B cell (primary cell): ENCODE data around the gene TRAPPC8. TPM values are rescaled to one million over a fixed set of nuclear protein-coding genes. Genes with fewer than 3 reads are reported as not detected.
A peak's percentile ranks its signal among the peaks of the same experiment; 100 is the strongest.

ENCODE experiments used
- ATAC-seq: fragments of 200-7000 bp; cut with Tn5 transposase; one replicate; pipeline ENCODE4 v1.10.0; 2021; ENCODE audit warnings: low read depth, mild to moderate bottlenecking, moderate number of reproducible peaks, moderate library complexity
- CTCF ChIA-PET: fragments of 350-600 bp; sonication (Branson Sonifier 250); formaldehyde crosslinking; loops from one replicate; lab custom pipeline; 2021; ENCODE audit warnings: antibody characterized with exemption, inconsistent platforms; lab: Charles Lee
- POLR2A ChIA-PET: fragments of 350-600 bp; sonication (Branson Sonifier 250); formaldehyde crosslinking; loops from one replicate; lab custom pipeline; 2021; ENCODE audit warnings: antibody characterized with exemption; lab: Charles Lee
- DNase-seq: peaks from one replicate; pipeline ENCODE4 v3.0.0; 2013
- H2AFZ ChIP-seq: 2 replicates; pipeline ENCODE4 v1.6.1; 2012; ENCODE audit warnings: mild to moderate bottlenecking, low read depth, low read length; ENCODE audit not compliant: insufficient read depth, poor library complexity, severe bottlenecking
- H3K27ac ChIP-seq, 2 donors: 1 replicate in 1 of 2; 2 replicates in 1 of 2; pipeline ENCODE4 v1.5.1; 2012 to 2013; ENCODE audit warnings: low read length in 2 of 2, mild to moderate bottlenecking in 2 of 2, moderate library complexity in 1 of 2
- H3K27me3 ChIP-seq, 4 experiments: fragments of 200-600 bp in 1 of 4; sonication (generic) in 1 of 4; replicated peaks in 1 of 4; 1 replicate in 2 of 4; 2 replicates in 2 of 4; pipeline versions ENCODE4 v1.6.1 to v1.7.0; 2013 to 2016; ENCODE audit warnings: low read length in 3 of 4, mild to moderate bottlenecking in 2 of 4, mixed read lengths in 1 of 4, moderate library complexity in 1 of 4; ENCODE audit not compliant: insufficient read depth in 4 of 4, control insufficient read depth in 3 of 4; ENCODE audit errors: control extremely low read depth in 1 of 4
- H3K36me3 ChIP-seq, 2 experiments: replicated peaks in 1 of 2; 1 replicate in 1 of 2; 2 replicates in 1 of 2; pipeline versions ENCODE4 v1.6.1 to v1.7.1; 2013; ENCODE audit warnings: low read length in 1 of 2; ENCODE audit not compliant: insufficient read depth in 2 of 2, control insufficient read depth in 1 of 2; ENCODE audit errors: control extremely low read depth in 1 of 2, extremely low read depth in 1 of 2
- H3K4me1 ChIP-seq, 2 donors: fragments of 200-600 bp in 1 of 2; sonication (generic) in 1 of 2; 1 replicate in 1 of 2; 2 replicates in 1 of 2; pipeline versions ENCODE4 v1.5.1 to v1.6.1; 2013 to 2017; ENCODE audit warnings: low read length in 2 of 2; ENCODE audit not compliant: control insufficient read depth in 2 of 2, insufficient read depth in 2 of 2
- H3K4me2 ChIP-seq: replicated peaks from 2 replicates; pipeline ENCODE3; 2012; ENCODE audit warnings: mild to moderate bottlenecking, low read depth, low read length; ENCODE audit not compliant: poor library complexity, severe bottlenecking
- H3K4me3 ChIP-seq, 5 experiments: fragments of 200-600 bp in 1 of 5; sonication (generic) in 1 of 5; 1 replicate in 3 of 5; 2 replicates in 2 of 5; pipeline versions ENCODE4 v1.5.1 to v1.7.0; 2011 to 2016; ENCODE audit warnings: low read length in 4 of 5, mild to moderate bottlenecking in 4 of 5, low read depth in 2 of 5, control low read depth in 1 of 5, moderate library complexity in 1 of 5; ENCODE audit not compliant: insufficient read depth in 1 of 5; ENCODE audit errors: control extremely low read depth in 1 of 5, extremely low read depth in 1 of 5
- H3K79me2 ChIP-seq: fragments of 200-600 bp; sonication (generic); one replicate; pipeline ENCODE4 v1.6.0; 2016; ENCODE audit warnings: low read length; ENCODE audit not compliant: control insufficient read depth, insufficient read depth
- H3K9ac ChIP-seq: fragments of 200-600 bp; sonication (generic); 2 replicates; pipeline ENCODE4 v1.6.1; 2017; ENCODE audit warnings: mild to moderate bottlenecking, low read length, moderate library complexity
- H3K9me3 ChIP-seq, 3 donors: one replicate each; pipeline versions ENCODE4 v1.6.1 to v1.7.1; 2013; ENCODE audit warnings: low read length in 2 of 3; ENCODE audit not compliant: control insufficient read depth in 2 of 3, insufficient read depth in 1 of 3; ENCODE audit errors: control extremely low read depth in 1 of 3
- H4K20me1 ChIP-seq: 2 replicates; pipeline ENCODE4 v1.6.0; 2012; ENCODE audit warnings: mild to moderate bottlenecking, low read length; ENCODE audit not compliant: insufficient read depth, control insufficient read depth, poor library complexity, severe bottlenecking
- H3K27ac Mint-ChIP-seq: one replicate; pipeline ENCODE4 v1.8.0; 2021; ENCODE audit warnings: mixed read lengths
- H3K27me3 Mint-ChIP-seq: one replicate; pipeline ENCODE4 v1.8.0; 2021; ENCODE audit warnings: mixed read lengths
- H3K4me1 Mint-ChIP-seq: one replicate; pipeline ENCODE4 v1.8.0; 2021; ENCODE audit warnings: mixed read lengths
- H3K4me3 Mint-ChIP-seq: one replicate; pipeline ENCODE4 v1.8.0; 2021; ENCODE audit warnings: mixed read lengths
- H3K9me3 Mint-ChIP-seq: one replicate; pipeline ENCODE4 v1.8.0; 2022; ENCODE audit warnings: mixed read lengths; ENCODE audit not compliant: insufficient read depth
- EZH2 ChIP-seq: IDR thresholded peaks from 2 replicates; pipeline ENCODE4 v1.6.1; 2012; ENCODE audit warnings: borderline replicate concordance, low read depth, mild to moderate bottlenecking, moderate library complexity, low read length; ENCODE audit not compliant: insufficient read depth, poor library complexity, severe bottlenecking
- WGBS: methylation state at CpG from one replicate; pipeline ENCODE4 v1.1.5; 2013; ENCODE audit warnings: missing lambda C conversion rate; ENCODE audit not compliant: insufficient coverage; 5-methylcytosine and 5-hydroxymethylcytosine counted together
- intact Hi-C: fragments of 100-400 bp; cut with micrococcal nuclease; formaldehyde crosslinking; loops from one replicate; pipeline ENCODE4 v1.10.0; 2022
- polyA plus RNA-seq: library from polyadenylated mRNA; depleted of rRNA; stranded (reverse); fragments of >200 nt; gene quantifications from 2 replicates; pipeline ENCODE4 v1.2.3, GENCODE V29; 2012
- total RNA-seq, 2 donors: library from RNA; stranded (reverse); fragments of 120-200 nt in 1 of 2; gene quantifications; 1 replicate in 1 of 2; 2 replicates in 1 of 2; pipeline versions ENCODE4 v1.2.3 to v1.2.4, GENCODE V29; 2013 to 2022
- TF ChIP-seq, protein P1 (sequence below): fragments of 200-600 bp; IDR thresholded peaks from one replicate; pipeline ENCODE4 v1.8.0; 2022; ENCODE audit warnings: antibody characterized with exemption, mild to moderate bottlenecking

Gene TRAPPC8
- total and polyA plus RNA-seq, 2 donors (not counting 1 experiment from before 2014, with no cell fraction given): 53.6 to 95.5 TPM

DNA sequence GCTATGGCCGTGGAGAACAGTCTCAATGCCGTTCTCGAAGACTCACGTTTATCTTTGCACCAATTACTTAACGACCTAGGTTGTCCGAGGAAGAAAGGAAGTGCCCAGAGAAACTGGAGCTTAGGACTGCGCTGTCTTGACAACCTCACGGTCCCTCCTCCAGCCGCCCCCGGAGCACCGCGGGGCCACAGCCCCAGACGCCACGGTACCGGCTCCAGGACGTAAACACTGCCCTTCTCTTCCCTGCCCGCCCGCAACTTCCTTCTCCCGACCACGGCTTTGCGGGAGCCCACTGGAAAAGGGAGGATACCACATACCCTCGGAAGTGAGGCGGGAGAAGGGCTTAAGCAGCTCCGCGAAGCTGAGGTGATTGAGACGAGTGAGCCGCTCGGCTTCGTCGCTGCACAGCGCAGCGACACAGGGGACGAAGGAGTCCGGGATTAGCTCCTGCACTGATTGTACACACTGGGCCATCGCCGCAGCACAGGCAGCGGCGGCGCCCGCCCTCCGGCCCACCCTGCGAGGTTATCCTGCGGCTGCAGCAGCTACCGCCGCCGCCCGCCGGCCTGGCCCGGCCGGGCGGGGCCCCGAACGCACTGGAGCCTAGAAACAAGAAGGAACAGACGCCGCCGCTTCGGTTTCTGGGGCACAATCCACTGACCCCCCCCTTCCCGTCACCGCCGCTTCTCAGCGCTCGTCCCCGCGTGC is 483 bp downstream of the TRAPPC8 start:
- no peaks in the 10 kb centered on the region for H3K36me3 ChIP-seq
- H2AFZ ChIP-seq: peak overlapping the region; percentile 93
- ChIA-PET CTCF (interaction anchor here (0.7 to 3.9 kb wide), 9 partner anchors 14 to 151 kb away, joined by 3 to 27 read pairs (median 4); partner anchors contain the start of genes RNF125 and RNF138), POLR2A (interaction anchor here (0.9 to 3.6 kb wide), 4 partner anchors 19 to 150 kb away, joined by 3 to 42 read pairs (median 16); partner anchors contain the start of genes RNF125 and RNF138)
- H3K4me1 ChIP-seq: peaks cover 24 to 31% of the 10 kb centered on the region in 2 donors
- ATAC-seq: peak; percentile 53
- H3K4me2 ChIP-seq: peak overlapping the region; percentile 97
- under 1% methylated on average over 63 of the region's 64 CpGs for WGBS
- DNase-seq: no peak
- H3K27ac ChIP-seq: peak overlapping the region; percentile 98
- Mint-ChIP-seq H3K27ac (peak overlapping the region; percentile 100), H3K27me3 (no peaks in the 10 kb centered on the region), H3K9me3 (no peaks in the 10 kb centered on the region), H3K4me3 (peak overlapping the region; percentile 100), H3K4me1 (peaks cover 40% of the 10 kb centered on the region)
- H3K27me3 ChIP-seq: no peaks in the 10 kb centered on the region
- H3K4me3 ChIP-seq: peak overlapping the region; percentile 83 to 97 (median 94)
- peaks cover 32% of the 10 kb centered on the region for H4K20me1 ChIP-seq
- peaks cover 54% of the 10 kb centered on the region for H3K79me2 ChIP-seq
- TF ChIP-seq, protein P1, sequence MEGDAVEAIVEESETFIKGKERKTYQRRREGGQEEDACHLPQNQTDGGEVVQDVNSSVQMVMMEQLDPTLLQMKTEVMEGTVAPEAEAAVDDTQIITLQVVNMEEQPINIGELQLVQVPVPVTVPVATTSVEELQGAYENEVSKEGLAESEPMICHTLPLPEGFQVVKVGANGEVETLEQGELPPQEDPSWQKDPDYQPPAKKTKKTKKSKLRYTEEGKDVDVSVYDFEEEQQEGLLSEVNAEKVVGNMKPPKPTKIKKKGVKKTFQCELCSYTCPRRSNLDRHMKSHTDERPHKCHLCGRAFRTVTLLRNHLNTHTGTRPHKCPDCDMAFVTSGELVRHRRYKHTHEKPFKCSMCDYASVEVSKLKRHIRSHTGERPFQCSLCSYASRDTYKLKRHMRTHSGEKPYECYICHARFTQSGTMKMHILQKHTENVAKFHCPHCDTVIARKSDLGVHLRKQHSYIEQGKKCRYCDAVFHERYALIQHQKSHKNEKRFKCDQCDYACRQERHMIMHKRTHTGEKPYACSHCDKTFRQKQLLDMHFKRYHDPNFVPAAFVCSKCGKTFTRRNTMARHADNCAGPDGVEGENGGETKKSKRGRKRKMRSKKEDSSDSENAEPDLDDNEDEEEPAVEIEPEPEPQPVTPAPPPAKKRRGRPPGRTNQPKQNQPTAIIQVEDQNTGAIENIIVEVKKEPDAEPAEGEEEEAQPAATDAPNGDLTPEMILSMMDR: no peak
- no peak for TF ChIP-seq EZH2
- H3K9me3 ChIP-seq: no peaks in the 10 kb centered on the region
- intact Hi-C loops: loop anchor here (2.0 to 5.0 kb wide), 2 partner anchors 34 to 530 kb away; partner anchors contain the start of gene GAREM1
- H3K9ac ChIP-seq: peak overlapping the region; percentile 97
